HG03025 (cell line): ENCODE data around the gene ST3GAL3.

ENCODE experiments used
- ATAC-seq: cut with Tn5 transposase; IDR thresholded peaks from one replicate; pipeline ENCODE4 v1.9.1; 2021; ENCODE audit warnings: mild to moderate bottlenecking, moderate library complexity; ENCODE audit not compliant: unreplicated experiment, low FRiP score

The ST3GAL3 gene

GRCh38 chr1:43902058-43902831, 194.9 kb downstream of the ST3GAL3 start:
- ATAC-seq: no peak

GRCh38 chr1:43904660-43905551, 197.6 kb downstream of the ST3GAL3 start:
- ATAC-seq: no peak

GRCh38 chr1:43908226-43908625, 200.9 kb downstream of the ST3GAL3 start:
- no peak for ATAC-seq

GRCh38 chr1:43908858-43909257, 201.5 kb downstream of the ST3GAL3 start:
- ATAC-seq: no peak

GRCh38 chr1:43910343-43910742, 203.0 kb downstream of the ST3GAL3 start:
- no peak for ATAC-seq

- no peak for ATAC-seq
These were observed 205.3 kb downstream of the ST3GAL3 start for GRCh38 chr1:43912607-43913006.

- no peak for ATAC-seq
These were observed 205.7 kb downstream of the ST3GAL3 start for GRCh38 chr1:43913051-43913501.

GRCh38 chr1:43913666-43914360, 206.5 kb downstream of the ST3GAL3 start:
- ATAC-seq: no peak

- ATAC-seq: no peak
These were observed 207.5 kb downstream of the ST3GAL3 start for GRCh38 chr1:43914576-43915525.

GRCh38 chr1:43919906-43920305, 212.6 kb downstream of the ST3GAL3 start:
- no peak for ATAC-seq

- ATAC-seq: no peak
These were observed 213.7 kb downstream of the ST3GAL3 start for GRCh38 chr1:43921022-43921421.

- ATAC-seq: no peak
These were observed 217.2 kb downstream of the ST3GAL3 start for GRCh38 chr1:43924516-43924915.

- no peak for ATAC-seq
These were observed 218.5 kb downstream of the ST3GAL3 start for GRCh38 chr1:43925846-43926245.

GRCh38 chr1:43930168-43930948, 223.0 kb downstream of the ST3GAL3 start:
- no peak for ATAC-seq

- ATAC-seq: no peak
These were observed 223.6 kb downstream of the ST3GAL3 start for GRCh38 chr1:43930949-43931275.

GRCh38 chr1:43931711-43932660, 224.7 kb downstream of the ST3GAL3 start:
- no peak for ATAC-seq

GRCh38 chr1:43932786-43933385, 225.6 kb downstream of the ST3GAL3 start:
- ATAC-seq: no peak
